Measurements from ENCODE around the gene SPRYD3.

Gene SPRYD3

GRCh38 chr12:53077030-53077429, 2.2 kb downstream of the SPRYD3 start:
- DNase-seq, result no peak

GRCh38 chr12:53076461-53076860, 2.7 kb downstream of the SPRYD3 start:
- DNase-seq, result no peak

GRCh38 chr12:53074999-53075370, 4.2 kb downstream of the SPRYD3 start:
- no peak for DNase-seq

GRCh38 chr12:53074283-53074998, 4.7 kb downstream of the SPRYD3 start:
- DNase-seq, result no peak

GRCh38 chr12:53073881-53074280, 5.3 kb downstream of the SPRYD3 start:
- DNase-seq, result no peak

- DNase-seq, result no peak
Observed at GRCh38 chr12:53071591-53072551, 7.3 kb downstream of the SPRYD3 start.

GRCh38 chr12:53070877-53071492, 8.2 kb downstream of the SPRYD3 start:
- peak; percentile 58 for DNase-seq

GRCh38 chr12:53069621-53070410, 9.4 kb downstream of the SPRYD3 start:
- DNase-seq, result no peak

GRCh38 chr12:53068811-53069585, 10.2 kb downstream of the SPRYD3 start:
- DNase-seq, result no peak

GRCh38 chr12:53067993-53068770, 11.0 kb downstream of the SPRYD3 start:
- no peak for DNase-seq

GRCh38 chr12:53067074-53067992, 11.9 kb downstream of the SPRYD3 start:
- DNase-seq, result peak; percentile 39

- DNase-seq, result peak; percentile 79
Observed at GRCh38 chr12:53065975-53066931, 12.9 kb downstream of the SPRYD3 start.

- no peak for DNase-seq
Observed at GRCh38 chr12:53065470-53065869, 13.7 kb downstream of the SPRYD3 start.

GRCh38 chr12:53064613-53065436, 14.4 kb downstream of the SPRYD3 start:
- no peak for DNase-seq

- DNase-seq, result peak; percentile 72
Observed at GRCh38 chr12:53063708-53064612, 15.2 kb downstream of the SPRYD3 start.

- DNase-seq, result no peak
Observed at GRCh38 chr12:53062977-53063707, 16.0 kb downstream of the SPRYD3 start.

Measured in fibroblast of skin of back (primary cell).